Prostate gland (tissue), 2 donors: ENCODE results near the gene ANKRD11. TPM values are rescaled to one million over a fixed set of nuclear protein-coding genes. Genes with fewer than 3 reads are reported as not detected.

Source experiments
- DNase-seq: peaks from one replicate; pipeline ENCODE4 v3.0.0-alpha.2; 2019; ENCODE audit warnings: low spot score
- H3K27ac ChIP-seq, 2 donors: fragments of 200-600 bp; sonication (generic); 2 replicates each; pipeline ENCODE4 v1.5.1; 2017 to 2019
- H3K27me3 ChIP-seq: fragments of 200-600 bp; sonication (generic); replicated peaks from 2 replicates; pipeline ENCODE4 v1.5.1; 2019; ENCODE audit not compliant: insufficient read depth
- H3K36me3 ChIP-seq, 2 donors: fragments of 200-600 bp; sonication (generic); 1 replicate in 1 of 2; 2 replicates in 1 of 2; pipeline versions ENCODE4 v1.5.1 to v1.8.1; 2017 to 2019
- H3K4me1 ChIP-seq: fragments of 200-600 bp; sonication (generic); replicated peaks from 2 replicates; pipeline ENCODE4 v1.5.1; 2019
- H3K4me3 ChIP-seq, 2 donors: fragments of 200-600 bp; sonication (generic); 2 replicates each; pipeline ENCODE4 v1.5.1; 2017 to 2019
- H3K9me3 ChIP-seq: fragments of 200-600 bp; sonication (generic); 2 replicates; pipeline ENCODE4 v1.5.1; 2017
- POLR2A ChIP-seq: fragments of 450-650 bp; IDR thresholded peaks from one replicate; pipeline ENCODE4 v1.6.1; 2016; ENCODE audit warnings: antibody characterized with exemption, mild to moderate bottlenecking
- POLR2AphosphoS5 ChIP-seq: sonication (generic); formaldehyde crosslinking; IDR thresholded peaks from one replicate; pipeline ENCODE4 v1.6.1; 2017; ENCODE audit warnings: antibody characterized with exemption
- WGBS: methylation state at CpG from one replicate; pipeline ENCODE4 v1.1.5; 2018; 5-methylcytosine and 5-hydroxymethylcytosine counted together
- intact Hi-C: fragments of 100-400 bp; cut with DNase I; formaldehyde crosslinking; loops from one replicate; pipeline ENCODE4 v1.14.2; 2022
- total RNA-seq, 2 donors: library from RNA; depleted of rRNA; stranded (reverse); fragments of >200 nt; gene quantifications; one replicate each; pipeline ENCODE4 v1.1.0, GENCODE V29; 2016
- TF ChIP-seq, protein P1 (sequence below), 4 experiments: fragments of 200-600 bp in 2 of 4; fragments of 450-650 bp in 2 of 4; sonication (generic) in 2 of 4; IDR thresholded peaks; 1 replicate in 3 of 4; 2 replicates in 1 of 4; pipeline ENCODE4 v1.5.1; 2016 to 2019; ENCODE audit warnings: antibody characterized with exemption in 4 of 4, mild to moderate bottlenecking in 2 of 4, moderate library complexity in 2 of 4

ANKRD11 gene
- total RNA-seq, 2 donors from 2014 or later = 66.2 to 143 TPM

DNA sequence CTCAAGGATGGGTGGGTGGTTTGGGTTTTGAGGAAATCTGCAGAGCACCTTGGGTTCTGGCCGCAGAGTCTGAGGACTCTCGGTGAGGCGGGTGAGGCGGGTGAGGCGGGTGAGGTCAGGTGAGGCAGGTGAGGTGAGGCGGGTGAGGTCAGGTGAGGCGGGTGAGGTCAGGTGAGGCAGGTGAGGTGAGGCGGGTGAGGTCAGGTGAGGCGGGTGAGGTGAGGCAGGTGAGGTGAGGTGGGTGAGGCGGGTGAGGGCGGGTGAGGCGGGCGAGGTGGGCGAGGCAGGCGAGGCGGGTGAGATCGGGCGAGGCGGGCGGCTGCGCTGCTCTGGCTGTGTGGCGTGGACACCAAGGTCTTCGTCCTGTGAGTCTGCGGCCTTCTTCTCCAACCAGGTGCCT lies 46.0 kb upstream of the ANKRD11 start:
- 91% methylated on average over 24 of the region's 24 CpGs for WGBS
- no peak for DNase-seq
- peaks cover 0 to 19% of the 10 kb centered on the region in 2 donors for H3K36me3 ChIP-seq
- no peak overlapping the region for H3K4me3 ChIP-seq
- H3K27me3 ChIP-seq = no peaks in the 10 kb centered on the region
- intact Hi-C loops = no loop called here
- no peak overlapping the region for H3K27ac ChIP-seq
- no peaks in the 10 kb centered on the region for H3K4me1 ChIP-seq
- H3K9me3 ChIP-seq = no peaks in the 10 kb centered on the region
- TF ChIP-seq, protein P1, sequence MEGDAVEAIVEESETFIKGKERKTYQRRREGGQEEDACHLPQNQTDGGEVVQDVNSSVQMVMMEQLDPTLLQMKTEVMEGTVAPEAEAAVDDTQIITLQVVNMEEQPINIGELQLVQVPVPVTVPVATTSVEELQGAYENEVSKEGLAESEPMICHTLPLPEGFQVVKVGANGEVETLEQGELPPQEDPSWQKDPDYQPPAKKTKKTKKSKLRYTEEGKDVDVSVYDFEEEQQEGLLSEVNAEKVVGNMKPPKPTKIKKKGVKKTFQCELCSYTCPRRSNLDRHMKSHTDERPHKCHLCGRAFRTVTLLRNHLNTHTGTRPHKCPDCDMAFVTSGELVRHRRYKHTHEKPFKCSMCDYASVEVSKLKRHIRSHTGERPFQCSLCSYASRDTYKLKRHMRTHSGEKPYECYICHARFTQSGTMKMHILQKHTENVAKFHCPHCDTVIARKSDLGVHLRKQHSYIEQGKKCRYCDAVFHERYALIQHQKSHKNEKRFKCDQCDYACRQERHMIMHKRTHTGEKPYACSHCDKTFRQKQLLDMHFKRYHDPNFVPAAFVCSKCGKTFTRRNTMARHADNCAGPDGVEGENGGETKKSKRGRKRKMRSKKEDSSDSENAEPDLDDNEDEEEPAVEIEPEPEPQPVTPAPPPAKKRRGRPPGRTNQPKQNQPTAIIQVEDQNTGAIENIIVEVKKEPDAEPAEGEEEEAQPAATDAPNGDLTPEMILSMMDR (IDR thresholded peaks at IDR 0.05) = no peak
- TF ChIP-seq POLR2A (no peak), POLR2AphosphoS5 (no peak)

DNA sequence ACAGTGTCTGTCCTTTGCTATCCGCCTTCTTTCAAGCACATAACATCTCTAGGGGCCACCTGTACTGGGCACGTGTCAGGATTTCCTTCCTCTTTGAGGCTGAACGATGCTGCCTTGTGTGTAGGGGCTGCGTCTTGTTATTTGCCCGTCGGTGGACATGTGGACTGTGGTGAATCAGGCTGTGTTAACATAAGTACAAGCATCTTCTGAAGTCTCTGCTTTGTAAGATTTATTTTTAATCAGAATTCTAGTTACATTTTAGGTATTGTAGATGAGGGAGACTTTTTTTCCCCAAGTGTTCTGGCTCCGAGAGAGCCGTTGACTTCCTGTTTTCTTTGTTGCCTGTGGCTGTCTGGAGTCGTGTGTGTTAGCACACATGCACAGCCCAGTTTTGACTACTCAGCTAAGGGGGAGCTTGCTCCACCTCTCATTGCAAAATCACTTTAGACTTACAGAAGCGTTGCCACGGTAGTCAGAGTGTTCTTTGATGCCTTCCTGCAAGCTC lies 43.9 kb upstream of the ANKRD11 start:
- Histone ChIP-seq H3K27me3 (no peaks in the 10 kb centered on the region), H3K4me1 (no peaks in the 10 kb centered on the region), H3K9me3 (no peaks in the 10 kb centered on the region), H3K4me3 (no peak overlapping the region), H3K36me3 (peaks cover 8 to 20% of the 10 kb centered on the region in 2 donors), H3K27ac (no peak overlapping the region)
- no peak for DNase-seq
- 70% methylated on average over 11 of the region's 11 CpGs for WGBS
- intact Hi-C loops = no loop called here
- TF ChIP-seq POLR2A (no peak), POLR2AphosphoS5 (no peak)
- TF ChIP-seq, protein P1 (IDR thresholded peaks at IDR 0.05) = no peak

- no peak for DNase-seq
- no peaks in the 10 kb centered on the region for H3K9me3 ChIP-seq
- no peak overlapping the region for H3K27ac ChIP-seq
- TF ChIP-seq POLR2A (no peak), POLR2AphosphoS5 (no peak)
- TF ChIP-seq, protein P1 (IDR thresholded peaks at IDR 0.05) = no peak
- intact Hi-C loops = no loop called here
- no peak overlapping the region for H3K4me3 ChIP-seq
- WGBS = 88% methylated on average over 31 of the region's 31 CpGs
- no peaks in the 10 kb centered on the region for H3K27me3 ChIP-seq
- H3K36me3 ChIP-seq = peaks cover 8 to 27% of the 10 kb centered on the region in 2 donors
- H3K4me1 ChIP-seq = no peaks in the 10 kb centered on the region
Observed at GRCh38 chr16:89531821-89532526, 41.6 kb upstream of the ANKRD11 start.

DNA sequence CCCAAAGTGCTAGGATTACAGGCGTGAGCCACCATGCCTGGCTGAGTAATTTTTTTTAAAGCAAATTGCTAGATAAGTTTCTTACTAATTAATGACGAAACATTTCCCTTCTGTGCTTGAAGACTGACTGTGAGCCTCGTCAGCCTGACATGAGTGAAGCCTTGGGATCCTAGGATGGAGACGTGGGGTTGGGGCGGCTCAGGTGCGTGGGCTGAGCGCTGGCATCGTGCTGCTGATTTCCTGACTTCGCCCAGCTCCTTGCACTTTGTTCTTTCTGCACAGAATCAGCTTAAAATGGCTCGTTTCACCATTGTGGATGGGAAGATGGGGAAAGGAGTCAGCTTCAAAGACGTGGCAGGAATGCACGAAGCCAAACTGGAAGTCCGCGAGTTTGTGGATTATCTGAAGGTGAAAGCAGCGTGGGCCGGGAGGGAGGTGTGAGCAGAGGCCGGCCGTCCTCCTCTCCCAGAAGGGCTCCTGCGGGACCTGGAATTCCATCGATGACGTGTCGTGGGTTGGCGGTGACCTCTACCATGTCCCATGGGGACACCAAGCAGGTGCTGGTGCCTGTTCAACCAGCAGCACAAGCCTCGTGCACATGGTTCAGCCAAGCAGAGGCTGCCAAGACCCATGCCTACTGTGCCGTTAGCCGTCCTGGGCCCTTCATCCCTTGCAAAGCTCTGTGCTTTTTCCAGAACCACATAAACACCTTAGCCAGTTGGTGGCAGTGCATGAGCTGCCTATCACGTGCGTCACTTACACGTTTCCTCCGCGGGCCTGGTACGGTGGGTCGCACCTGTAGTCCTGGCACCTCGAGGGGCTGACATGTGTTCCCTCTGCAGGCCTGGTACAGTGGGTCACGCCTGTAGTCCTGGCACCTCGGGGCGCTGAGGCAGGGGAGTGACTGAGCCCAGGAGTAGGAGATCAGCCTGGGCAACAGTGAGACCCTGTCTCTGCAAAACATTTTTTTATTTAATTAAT lies 40.3 kb upstream of the ANKRD11 start:
- Histone ChIP-seq H3K27ac (no peak overlapping the region), H3K9me3 (no peaks in the 10 kb centered on the region), H3K4me3 (no peak overlapping the region), H3K27me3 (no peaks in the 10 kb centered on the region), H3K36me3 (peaks cover 8 to 26% of the 10 kb centered on the region in 2 donors), H3K4me1 (no peaks in the 10 kb centered on the region)
- intact Hi-C loops = no loop called here
- WGBS = 93% methylated on average over 37 of the region's 37 CpGs
- no peak for DNase-seq
- TF ChIP-seq, protein P1 (IDR thresholded peaks at IDR 0.05) = no peak
- TF ChIP-seq POLR2AphosphoS5 (no peak), POLR2A (no peak)
